ENCODE results near the gene APP.

DNA sequence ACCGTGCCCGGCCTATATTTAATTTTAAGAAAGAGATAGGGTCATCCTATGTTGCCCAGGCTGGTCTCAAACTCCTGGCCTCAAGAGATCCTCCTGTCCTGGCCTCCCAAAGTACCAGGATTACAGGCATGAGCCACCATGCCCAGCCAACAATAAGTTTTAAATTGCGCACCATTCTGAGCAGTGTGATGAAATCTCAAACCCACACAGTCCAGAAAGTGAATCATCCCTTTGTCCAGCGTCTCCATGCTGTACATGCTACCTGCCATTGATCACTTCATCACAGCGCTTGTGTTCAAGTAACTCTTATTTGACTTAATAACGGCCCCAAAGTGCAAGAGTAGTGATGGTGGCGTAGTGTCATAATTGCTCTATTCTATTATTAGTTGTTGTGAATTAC, 75.4 kb downstream of the APP start:
- TF ChIP-seq, protein P1, sequence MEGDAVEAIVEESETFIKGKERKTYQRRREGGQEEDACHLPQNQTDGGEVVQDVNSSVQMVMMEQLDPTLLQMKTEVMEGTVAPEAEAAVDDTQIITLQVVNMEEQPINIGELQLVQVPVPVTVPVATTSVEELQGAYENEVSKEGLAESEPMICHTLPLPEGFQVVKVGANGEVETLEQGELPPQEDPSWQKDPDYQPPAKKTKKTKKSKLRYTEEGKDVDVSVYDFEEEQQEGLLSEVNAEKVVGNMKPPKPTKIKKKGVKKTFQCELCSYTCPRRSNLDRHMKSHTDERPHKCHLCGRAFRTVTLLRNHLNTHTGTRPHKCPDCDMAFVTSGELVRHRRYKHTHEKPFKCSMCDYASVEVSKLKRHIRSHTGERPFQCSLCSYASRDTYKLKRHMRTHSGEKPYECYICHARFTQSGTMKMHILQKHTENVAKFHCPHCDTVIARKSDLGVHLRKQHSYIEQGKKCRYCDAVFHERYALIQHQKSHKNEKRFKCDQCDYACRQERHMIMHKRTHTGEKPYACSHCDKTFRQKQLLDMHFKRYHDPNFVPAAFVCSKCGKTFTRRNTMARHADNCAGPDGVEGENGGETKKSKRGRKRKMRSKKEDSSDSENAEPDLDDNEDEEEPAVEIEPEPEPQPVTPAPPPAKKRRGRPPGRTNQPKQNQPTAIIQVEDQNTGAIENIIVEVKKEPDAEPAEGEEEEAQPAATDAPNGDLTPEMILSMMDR (IDR thresholded peaks at IDR 0.05): no peak
- TF ChIP-seq EZH2phosphoT487 (IDR thresholded peaks at IDR 0.05): no peak

All from neural progenitor cell (in vitro differentiated cells).